ENCODE results near the gene KAZN.

The KAZN gene

DNA sequence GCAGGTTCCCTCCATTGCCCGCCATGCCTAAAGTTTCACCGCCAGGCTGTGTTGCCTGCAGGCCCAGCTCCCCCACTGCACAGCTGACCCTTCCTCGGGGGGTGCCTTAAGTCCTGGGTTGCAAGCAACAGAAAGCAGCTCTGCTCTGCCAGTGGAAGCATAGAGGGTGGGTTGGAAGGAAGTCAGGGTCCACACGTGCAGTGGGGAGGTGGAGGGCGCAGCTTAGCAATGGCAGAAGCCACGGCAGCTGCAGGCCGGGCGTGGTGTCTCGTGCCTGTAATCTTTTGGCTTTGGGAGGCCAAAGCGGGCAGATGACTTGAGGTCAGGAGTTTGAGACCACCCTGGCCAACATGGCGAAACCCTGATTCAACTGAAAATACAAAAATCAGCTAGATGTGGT lies 448.8 kb downstream of the KAZN start:
- no peak for DNase-seq

DNA sequence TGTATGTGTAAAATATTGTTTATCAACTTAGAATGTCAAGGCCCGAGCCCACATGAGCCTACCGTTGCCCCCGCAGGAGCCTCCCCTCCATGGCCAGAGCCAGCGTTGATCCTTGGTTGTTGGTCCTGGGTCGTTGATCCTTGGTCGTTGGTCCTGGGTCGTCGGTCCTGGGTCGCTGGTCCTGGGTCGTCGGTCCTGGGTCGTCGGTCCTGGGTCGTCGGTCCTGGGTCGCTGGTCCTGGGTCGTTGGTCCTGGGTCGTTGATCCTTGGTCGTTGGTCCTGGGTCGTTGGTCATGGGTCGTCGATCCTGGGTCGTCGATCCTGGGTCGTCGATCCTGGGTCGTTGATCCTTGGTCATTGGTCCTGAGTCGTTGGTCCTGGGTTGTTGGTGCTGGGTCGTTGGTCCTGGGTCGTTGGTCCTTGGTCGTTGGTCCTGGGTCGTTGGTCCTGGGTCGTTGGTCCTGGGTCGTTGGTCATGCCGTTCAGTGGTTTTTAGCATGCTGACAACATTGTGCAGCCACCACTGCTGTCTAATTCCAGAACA lies 450.0 kb downstream of the KAZN start:
- no peak for DNase-seq

DNA sequence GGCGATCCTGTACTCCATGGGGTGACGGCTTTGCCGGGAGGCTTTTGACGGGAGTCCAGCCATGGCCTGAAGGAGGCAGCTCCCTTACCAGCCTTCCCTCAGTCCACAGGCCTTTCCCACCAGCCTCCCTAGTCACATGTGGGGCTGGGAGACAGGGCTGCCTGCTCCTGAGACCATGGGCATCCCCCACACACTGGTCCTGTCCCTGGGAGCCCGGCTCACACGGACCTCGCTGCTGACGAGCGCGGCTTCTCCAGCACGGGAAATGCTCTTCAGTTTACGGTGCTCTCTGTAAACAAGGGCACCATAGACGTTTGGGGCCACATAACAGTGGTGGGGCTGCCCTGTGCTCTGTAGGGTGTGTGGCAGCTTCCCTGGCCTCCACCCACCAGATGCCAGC lies 450.6 kb downstream of the KAZN start:
- DNase-seq, result no peak

DNA sequence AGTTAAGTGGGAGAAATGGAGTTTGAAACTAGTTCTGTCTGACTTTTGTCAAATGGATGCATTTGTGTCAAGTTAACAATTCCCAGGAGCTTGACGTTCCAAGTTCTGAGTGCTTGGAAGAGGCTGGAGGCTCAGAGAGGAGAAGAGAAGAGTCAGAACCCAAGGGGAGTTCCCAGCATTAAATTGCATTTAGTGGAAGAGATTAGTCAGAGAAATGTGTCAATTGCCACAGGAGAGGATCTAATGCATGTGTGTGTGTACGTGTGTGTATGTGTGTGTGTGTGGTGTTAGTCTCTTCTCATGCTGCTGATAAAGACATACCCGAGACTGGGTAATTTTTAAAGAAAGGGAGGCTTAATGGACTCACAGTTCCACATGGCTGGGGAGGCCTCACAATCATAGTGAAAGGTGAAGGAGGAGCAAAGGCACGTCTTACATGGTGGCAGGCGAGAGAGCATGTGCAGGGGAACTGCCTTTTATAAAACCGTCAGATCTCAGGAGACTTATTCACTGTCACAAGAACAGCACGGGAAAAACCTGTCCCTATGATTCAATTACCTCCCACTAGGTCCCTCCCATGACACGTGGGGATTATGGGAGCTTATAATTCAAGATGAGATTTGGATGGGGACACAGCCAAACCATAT lies 453.5 kb downstream of the KAZN start:
- DNase-seq, result no peak

DNA sequence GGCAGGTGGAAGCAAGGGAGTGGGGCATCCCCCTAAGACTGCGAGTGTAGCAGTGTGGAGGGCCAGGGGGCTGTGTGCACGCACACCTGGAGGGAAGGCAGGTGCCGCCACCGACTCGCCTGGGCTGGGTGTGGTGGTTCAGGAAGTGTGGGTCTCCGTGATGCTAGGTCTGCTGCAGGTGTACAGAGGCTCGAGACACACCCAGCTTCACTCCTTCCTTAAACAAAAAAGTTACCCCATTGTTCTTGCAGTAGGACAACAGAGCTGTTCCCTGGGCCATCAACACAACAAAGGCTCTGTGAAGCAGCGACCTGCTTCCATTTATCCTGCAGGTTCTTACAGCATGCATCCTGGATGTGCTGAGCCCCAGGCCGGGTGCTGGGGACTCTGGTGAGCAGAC lies 454.7 kb downstream of the KAZN start:
- DNase-seq, result no peak

DNA sequence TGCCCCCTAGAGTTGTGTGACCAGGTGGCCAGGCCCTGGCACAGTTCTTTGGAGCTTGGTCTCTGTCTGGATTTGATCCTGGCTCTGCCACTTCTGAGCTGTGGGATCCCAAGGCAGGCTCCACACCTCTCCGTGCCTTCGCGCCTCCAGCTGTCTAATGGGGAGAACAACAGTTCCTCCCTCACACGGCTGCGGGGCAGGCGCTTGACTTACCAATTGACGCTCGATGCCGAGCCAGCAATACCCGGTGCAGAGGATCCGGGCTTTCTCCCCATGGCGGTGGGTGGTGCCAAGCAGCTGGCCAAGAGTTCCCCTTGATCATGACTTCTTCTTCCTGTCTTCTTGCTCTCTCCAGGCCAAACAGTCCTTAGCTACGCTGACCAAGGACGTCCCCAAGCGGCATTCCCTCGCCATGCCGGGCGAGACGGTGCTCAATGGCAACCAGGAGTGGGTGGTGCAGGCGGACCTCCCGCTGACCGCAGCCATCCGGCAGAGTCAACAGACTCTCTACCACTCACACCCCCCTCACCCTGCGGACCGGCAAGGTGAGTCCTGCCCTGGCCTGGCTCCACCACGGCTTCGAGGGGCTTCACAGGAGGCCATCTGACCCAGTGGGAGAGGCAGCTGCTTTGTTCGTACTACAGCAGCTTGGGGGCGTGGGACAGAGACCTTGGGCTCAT lies 457.4 kb downstream of the KAZN start:
- no peak for DNase-seq

DNA sequence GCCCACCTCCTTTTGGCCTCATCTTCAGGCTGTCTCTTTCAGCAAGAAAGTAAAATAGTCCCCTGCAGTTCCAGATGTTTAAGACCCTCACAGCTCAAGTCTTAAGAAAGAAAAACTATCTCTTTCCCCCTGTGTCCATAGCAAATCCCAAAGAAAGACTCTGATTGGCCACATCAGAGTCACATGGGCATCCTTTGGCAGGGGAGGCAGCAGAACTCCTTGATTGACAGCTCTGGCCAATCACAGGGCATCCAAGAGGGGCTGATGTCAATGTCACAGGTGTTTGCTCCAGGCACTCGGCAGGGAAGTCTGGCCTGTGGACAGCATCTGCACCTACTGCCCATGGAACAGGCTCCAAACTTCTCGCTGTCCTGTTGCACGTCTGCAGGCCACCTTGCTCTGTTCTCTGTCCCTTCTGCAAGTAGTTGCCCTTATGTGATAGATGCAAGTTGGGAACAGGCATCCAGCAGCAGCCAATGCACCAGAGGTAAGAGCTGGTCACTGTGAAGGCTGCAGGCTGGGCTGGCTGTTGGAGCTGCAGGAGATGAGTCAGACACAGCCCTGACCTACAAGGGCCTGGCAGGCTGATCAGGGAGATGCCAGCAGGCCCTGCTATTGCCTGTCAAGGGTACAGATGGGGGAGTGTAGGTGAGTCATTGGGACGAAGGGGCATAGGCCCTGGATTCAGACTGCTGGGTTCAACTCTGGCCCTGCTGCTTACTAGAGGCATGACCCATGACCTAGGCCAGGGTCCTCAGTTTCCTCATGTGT lies 458.2 kb downstream of the KAZN start:
- DNase-seq, result no peak

DNA sequence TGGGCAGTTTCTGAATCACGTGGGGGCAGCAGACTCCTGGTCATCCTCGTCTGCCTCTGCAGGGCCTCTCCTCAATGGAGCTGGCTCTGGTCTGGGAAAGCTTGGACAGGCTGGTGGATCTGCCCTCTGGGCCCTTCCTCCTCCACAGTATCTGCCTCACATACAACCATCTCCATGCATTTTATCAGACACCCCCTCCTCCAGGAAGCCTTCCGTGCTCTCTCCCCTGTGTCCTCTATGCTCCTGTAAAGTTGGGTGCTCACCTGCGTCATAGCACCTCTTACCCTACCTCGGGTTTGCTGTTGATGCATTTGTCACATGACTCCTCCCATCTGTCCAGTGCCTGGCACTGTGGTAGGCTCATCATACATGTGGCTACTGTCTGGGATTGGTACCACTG lies 459.3 kb downstream of the KAZN start:
- DNase-seq, result no peak

DNA sequence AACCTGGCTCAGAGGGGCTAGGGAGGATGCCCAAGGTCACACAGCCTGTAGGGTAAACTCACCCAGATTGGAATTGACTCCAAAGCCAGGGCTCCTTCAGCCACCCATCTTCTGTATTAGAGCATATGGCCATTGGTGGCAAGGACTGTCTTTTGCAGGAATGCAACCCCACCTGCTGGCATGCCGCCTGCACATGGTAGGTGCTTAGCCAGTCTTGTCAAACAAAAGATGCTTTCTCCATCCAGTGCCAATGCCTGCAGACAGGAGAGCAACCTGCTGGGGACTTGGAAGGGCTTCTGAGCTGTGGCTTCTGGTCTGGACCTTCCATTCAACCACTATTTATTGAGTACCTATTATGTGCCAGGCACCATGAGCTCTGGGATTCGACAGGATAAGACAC lies 459.8 kb downstream of the KAZN start:
- DNase-seq, result no peak

DNA sequence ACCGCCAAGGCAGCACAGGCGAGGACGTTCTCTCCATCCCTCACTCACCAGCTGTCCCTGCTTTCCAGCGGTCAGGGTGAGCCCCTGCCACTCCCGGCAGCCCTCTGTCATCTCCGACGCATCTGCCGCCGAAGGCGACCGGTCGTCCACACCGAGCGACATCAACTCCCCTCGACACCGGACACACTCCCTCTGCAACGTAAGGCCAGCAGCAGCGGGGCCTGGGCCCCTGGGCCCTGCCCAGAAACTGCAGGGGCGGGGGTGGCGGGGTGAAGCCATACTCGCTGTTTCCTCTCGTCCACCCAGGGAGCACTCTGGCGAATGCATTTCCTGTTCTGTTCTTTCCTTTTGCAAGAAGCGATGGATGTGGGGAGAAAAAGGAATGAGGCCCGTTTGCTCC lies 461.6 kb downstream of the KAZN start:
- DNase-seq, result no peak

DNA sequence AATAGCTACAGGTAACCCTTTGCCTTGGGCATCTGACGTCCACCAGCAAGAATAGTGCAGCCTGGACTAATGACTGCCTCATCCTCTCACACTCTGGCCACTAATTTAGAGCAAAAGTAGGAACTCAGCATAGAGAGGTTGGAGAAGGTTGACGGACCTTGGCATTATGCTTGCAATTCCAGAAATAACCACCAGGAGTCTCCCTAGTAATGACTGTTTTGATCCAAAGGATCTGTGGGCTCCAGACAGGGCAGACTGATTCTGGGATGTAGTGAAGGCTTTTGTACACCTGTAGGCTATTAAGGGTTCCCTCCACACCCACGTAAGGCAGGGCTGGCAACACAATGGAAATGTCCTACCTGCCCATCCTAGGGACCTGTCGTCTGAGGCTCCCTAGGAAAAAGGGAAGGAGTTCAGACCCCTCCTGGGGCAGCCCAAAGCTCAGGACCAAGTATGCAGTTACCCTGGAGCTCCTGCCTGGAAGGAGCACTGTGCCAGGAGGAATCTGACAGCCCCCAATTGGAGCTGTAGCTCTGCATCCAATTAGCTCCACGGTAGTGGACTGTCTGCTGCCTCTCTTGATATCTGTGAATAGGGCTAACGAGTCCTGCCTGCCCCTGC lies 464.1 kb downstream of the KAZN start:
- no peak for DNase-seq

DNA sequence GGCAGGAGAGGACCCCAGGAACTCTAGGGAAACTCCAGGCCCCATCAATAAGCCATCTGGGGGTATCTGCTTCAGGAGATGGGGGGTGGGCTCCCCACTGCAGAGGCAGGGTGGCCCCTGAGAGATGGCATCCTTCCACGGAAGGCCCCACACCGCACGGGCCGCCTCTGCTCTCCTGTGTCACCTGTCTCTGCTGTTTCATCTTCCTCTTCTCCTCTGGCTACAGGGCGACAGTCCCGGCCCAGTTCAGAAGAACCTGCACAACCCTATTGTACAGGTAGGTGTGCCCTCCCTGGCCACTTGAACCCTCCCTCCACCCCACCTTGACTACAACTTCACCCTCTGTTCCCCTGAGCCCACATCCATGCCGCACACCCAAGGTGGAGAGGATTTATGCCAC lies 464.9 kb downstream of the KAZN start:
- no peak for DNase-seq

DNA sequence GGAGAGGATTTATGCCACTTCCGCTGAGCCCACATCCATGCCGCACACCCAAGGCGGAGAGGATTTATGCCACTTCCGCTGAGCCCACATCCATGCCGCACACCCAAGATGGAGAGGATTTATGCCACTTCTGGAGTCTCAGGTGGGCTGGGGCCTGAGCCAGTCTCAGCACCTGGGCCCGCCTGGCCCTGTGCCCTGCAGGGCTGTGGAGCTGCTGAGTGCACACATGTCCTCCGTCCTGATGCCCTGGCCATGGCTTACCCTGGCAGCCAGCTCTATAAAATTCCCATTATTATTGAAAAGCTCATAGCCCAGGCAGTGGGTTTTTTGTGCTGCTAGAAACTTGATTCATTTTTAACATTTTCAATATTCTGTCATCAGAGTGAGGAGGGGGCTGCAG lies 465.3 kb downstream of the KAZN start:
- DNase-seq, result no peak

DNA sequence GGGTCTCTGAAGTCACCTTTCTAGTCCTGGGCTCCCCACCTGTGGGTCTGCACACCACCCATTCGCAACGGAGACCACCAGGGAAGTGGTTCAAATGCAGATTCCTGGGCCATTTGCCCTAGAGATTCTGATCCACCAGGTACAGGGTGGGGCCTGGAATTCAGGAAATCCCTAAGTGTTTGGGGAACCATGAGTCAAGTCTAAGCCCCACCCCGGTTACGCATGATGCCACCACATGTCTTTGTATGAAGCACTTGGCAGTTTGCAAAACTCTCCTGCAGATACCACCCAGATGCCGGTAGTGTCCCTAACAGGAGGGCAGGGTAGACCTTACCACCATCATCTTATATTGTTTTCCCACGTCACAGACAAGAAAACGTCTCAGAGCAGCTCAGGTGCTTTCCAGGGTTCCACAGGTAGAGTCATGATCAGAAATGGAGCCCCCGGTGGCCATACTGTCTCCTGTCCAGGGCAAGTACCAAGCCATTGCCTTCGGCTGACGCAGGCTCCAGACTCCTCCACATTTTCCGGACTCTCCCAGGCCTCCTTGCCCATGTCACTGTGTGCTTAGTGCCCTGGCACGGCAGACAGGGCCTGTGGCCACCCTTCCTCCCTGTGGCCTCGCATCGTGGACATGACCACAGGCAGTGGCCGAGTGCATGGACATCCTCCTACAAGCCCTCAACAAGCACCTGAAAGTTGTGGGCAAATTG lies 465.9 kb downstream of the KAZN start:
- no peak for DNase-seq

DNA sequence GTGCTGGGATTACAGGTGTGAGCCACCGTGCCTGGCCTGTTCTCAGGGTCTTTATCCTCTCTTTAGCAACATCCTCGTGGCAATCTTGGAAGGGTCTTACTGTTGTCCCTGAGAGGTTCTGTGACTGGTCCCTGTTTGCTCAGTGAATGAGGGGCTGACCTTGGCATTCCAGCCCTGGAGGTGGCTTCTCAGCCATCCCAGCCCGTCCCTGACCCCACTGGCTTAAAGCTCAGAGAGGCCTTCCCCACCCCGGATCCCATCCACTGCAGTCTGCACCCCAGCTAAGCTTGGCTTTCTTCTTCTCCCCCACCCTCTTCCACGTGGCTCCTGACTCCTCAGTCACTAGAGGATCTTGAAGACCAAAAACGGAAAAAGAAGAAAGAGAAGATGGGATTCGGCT lies 466.8 kb downstream of the KAZN start:
- no peak for DNase-seq

DNA sequence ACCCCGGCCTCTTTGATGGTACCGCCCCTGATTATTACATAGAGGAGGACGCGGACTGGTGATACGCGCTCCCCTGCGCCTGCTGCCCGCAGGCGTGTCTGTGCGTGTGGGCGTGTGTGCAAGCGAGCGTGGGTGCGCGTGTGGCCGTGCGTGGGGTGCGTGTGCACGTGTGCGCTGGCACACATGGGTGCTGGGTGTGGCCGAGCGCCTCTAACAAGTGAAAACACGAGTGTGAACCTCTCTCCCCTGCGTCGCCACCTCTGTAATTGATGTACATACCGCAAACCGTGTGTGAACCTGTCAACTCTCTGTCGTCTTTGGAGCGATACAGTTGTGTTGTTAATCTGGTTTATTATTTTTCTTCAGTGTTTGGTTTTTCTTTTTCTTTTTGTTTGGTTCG lies 467.3 kb downstream of the KAZN start:
- peak; percentile 24 for DNase-seq

DNA sequence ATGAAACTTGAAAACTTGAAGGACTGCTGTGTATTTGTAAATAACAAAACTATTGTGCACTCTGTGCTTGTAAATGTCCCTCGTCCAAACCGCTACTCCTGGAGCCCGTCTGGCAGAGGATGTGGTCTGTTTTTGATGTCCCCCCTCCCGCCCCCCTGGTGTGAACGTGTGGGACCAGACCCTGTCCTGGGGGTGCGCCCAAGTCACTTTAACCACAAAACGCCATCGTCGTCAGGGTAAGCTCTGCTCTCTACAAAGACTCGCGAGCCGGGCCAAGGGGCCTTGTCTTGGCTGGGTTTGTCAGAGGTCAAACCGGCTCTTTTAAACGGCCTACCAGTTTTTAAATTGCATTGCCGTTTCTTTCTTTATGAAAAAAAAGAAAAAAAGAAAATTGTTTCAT lies 467.7 kb downstream of the KAZN start:
- peak; percentile 32 for DNase-seq

DNA sequence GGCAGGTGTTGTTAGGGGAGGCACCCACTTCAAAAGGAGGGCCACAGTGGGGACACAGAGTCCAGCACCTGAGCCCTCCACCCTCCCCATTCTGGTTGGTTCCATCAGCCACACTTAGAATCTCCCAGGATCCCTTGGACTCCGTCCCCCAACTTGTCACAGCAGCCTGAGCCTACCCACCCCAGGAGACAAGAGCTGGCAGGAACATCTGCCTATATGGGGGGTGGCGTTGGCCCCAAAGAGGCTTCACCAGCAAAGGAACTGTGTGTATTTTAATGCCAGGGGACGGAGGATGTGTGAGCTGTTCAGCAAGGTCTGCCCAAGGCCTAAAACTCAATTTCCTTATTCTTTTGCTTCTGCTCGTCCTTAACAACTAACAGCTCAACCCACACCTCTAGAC lies 468.7 kb downstream of the KAZN start:
- no peak for DNase-seq

DNA sequence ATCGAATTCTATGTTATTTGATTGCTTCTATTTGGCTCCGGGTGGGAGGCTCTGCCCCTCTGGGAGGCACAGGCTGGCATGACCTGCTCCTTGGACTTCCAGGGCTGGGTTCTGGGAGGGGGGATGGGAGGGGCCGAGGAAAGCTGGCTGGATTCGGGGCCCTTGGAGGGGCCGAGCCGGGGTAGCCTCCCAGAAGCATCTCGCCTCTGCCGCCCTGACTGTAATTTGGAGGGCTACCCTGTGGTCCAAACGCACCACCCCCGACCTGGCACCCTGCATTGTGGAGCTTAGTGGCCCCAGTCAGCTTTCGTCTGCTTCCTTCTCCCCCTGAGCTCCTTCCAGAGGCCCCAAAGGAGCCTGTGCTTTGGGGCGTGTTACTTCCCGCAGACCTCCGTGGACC lies 469.7 kb downstream of the KAZN start:
- DNase-seq, result no peak

DNA sequence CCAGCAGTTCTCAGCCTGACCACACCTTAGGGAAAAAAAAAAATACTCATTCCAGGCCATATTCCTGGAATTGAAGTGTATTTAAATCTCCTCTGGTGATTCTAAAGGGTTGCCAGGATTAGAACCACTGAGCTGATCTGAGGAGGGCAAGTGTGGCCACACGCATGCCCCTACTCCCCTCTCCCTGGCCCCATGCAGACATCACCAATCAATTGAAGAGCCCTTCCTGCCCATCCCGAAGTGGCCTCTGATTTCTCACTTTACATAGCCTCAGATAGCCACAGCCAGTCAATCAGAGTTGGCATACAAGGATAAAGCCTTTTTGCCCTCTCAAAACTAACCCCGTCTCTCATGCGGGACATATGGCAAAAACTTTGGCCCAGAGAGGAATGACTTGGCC lies 470.5 kb downstream of the KAZN start:
- no peak for DNase-seq

DNA sequence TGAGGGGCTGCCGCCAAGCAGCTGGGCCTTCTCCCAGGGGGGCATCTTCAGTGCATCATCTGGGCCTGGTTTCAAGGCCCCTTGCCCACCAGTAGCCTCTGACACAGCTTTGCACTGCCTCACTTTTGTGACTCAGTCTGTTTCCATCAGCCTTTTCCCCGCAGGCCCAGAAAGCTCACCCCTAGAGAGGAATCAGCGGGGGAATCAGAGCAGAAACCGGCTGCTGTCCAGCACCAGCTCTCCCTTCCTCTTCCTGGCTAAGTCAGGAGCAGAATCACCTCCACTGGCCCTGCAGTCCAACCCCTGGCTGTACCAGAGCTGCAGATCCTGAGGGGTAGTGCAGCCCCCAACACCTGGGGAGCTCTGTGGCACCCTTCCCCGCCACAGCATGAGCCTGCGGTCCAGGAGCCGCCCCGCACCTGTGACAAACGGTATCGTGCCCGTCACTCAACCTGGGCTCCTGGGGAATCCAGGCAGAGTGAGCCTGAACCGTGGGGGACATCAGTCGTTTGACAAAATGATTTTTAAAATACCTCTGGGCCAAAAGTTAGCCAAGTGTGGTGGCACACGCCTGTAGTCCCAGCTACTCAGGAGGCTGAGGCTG lies 471.8 kb downstream of the KAZN start:
- DNase-seq, result no peak

DNA sequence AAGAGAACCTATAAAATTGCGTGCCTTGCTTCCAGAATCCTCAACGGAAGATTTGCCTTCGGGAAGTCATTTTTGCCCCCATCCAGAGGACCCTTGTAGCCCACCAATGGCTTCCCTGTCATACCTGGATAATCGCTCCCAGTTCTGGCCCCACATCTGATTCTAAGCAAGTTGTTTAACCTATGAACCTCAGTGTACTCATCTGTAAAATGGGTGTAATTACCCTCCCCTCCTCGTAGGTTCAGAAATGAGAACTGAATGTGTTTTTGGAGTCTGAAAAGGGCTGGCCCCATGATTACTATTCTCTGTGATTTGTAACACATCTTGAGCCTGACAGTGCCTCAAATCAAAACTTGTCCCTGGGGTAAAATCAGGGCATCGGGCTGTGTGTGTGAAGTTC lies 473.5 kb downstream of the KAZN start:
- no peak for DNase-seq
